Suppressor macrophage treated with lipopolysaccharide for 1 hour (primary cell): Measurements from ENCODE around the gene TSPAN1.

Source experiments
- DNase-seq, 3 donors: peaks; one replicate each; pipeline ENCODE4 v3.0.0-alpha.2; 2020 to 2022

TSPAN1 gene

GRCh38 chr1:46174448-46175231 lies at the start of gene TSPAN1:
Gene TSPAN1, plus strand, starts transcription at chr1:46175087. Its CDS starts 6,021 bp downstream, at chr1:46181108.
- peak; percentile 31 to 49 (median 41) for DNase-seq

GRCh38 chr1:46128344-46128743 lies 46.5 kb upstream of the TSPAN1 start:
- no peak for DNase-seq

- DNase-seq: no peak
Measured at GRCh38 chr1:46130121-46130520, 44.8 kb upstream of the TSPAN1 start.

GRCh38 chr1:46130606-46131005 lies 44.3 kb upstream of the TSPAN1 start:
- DNase-seq: no peak

- DNase-seq: peak in 1 of 3 donors; percentile 11
Measured at GRCh38 chr1:46131093-46131492, 43.8 kb upstream of the TSPAN1 start.

GRCh38 chr1:46131712-46132528 lies 43.0 kb upstream of the TSPAN1 start:
- peak; percentile 28 to 34 (median 29) for DNase-seq

GRCh38 chr1:46132529-46133180 lies 42.2 kb upstream of the TSPAN1 start, which contains the start of gene PIK3R3:
Gene PIK3R3, minus strand, starts transcription at chr1:46132629. Its CDS starts 677 bp downstream, at chr1:46131952.
- peak; percentile 99 for DNase-seq

- peak in 1 of 3 donors; percentile 69 for DNase-seq
Measured at GRCh38 chr1:46133181-46133658, 41.7 kb upstream of the TSPAN1 start.

GRCh38 chr1:46133781-46134350 lies 41.0 kb upstream of the TSPAN1 start:
- no peak for DNase-seq

- DNase-seq: peak; percentile 55 to 85 (median 64)
Measured at GRCh38 chr1:46134660-46135331, 40.1 kb upstream of the TSPAN1 start.

- no peak for DNase-seq
Measured at GRCh38 chr1:46136711-46137110, 38.2 kb upstream of the TSPAN1 start.

- no peak for DNase-seq
Measured at GRCh38 chr1:46137916-46138315, 37.0 kb upstream of the TSPAN1 start.

GRCh38 chr1:46148318-46148717 lies 26.6 kb upstream of the TSPAN1 start:
- DNase-seq: no peak

GRCh38 chr1:46150085-46150484 lies 24.8 kb upstream of the TSPAN1 start:
- no peak for DNase-seq

GRCh38 chr1:46152016-46152415 lies 22.9 kb upstream of the TSPAN1 start:
- DNase-seq: peak; percentile 52 to 61 (median 56)

GRCh38 chr1:46153228-46153627 lies 21.7 kb upstream of the TSPAN1 start:
- no peak for DNase-seq

- no peak for DNase-seq
Measured at GRCh38 chr1:46153732-46154131, 21.2 kb upstream of the TSPAN1 start.

GRCh38 chr1:46157916-46158311 lies 17.0 kb upstream of the TSPAN1 start:
- no peak for DNase-seq

GRCh38 chr1:46158312-46159281 lies 16.3 kb upstream of the TSPAN1 start:
- DNase-seq: no peak

GRCh38 chr1:46159516-46159915 lies 15.4 kb upstream of the TSPAN1 start:
- DNase-seq: no peak

GRCh38 chr1:46160212-46160611 lies 14.7 kb upstream of the TSPAN1 start:
- no peak for DNase-seq
